Type B pancreatic cell (in vitro differentiated cells): ENCODE data around the gene RNF13. TPM values are rescaled to one million over a fixed set of nuclear protein-coding genes. Genes with fewer than 3 reads are reported as not detected.
A peak's percentile ranks its signal among the peaks of the same experiment; 100 is the strongest.

Experiments
- DNase-seq: peaks from one replicate; pipeline ENCODE4 v3.0.0; 2021; ENCODE audit warnings: mixed read lengths; ENCODE audit not compliant: unreplicated experiment; ENCODE audit errors: extremely low spot score
- H3K27ac Mint-ChIP-seq: 2 replicates; pipeline ENCODE4 v1.8.0; 2021; ENCODE audit warnings: mild to moderate bottlenecking, mixed read lengths
- H3K27me3 Mint-ChIP-seq: 2 replicates; pipeline ENCODE4 v1.8.0; 2021; ENCODE audit warnings: mixed read lengths
- H3K36me3 Mint-ChIP-seq: 2 replicates; pipeline ENCODE4 v1.8.0; 2021; ENCODE audit warnings: mixed read lengths
- H3K4me1 Mint-ChIP-seq: one replicate; pipeline ENCODE4 v1.8.0; 2021; ENCODE audit warnings: mixed read lengths; ENCODE audit not compliant: unreplicated experiment
- H3K4me3 Mint-ChIP-seq: 2 replicates; pipeline ENCODE4 v1.8.0; 2021; ENCODE audit warnings: mild to moderate bottlenecking, mixed read lengths
- H3K9me3 Mint-ChIP-seq: 2 replicates; pipeline ENCODE4 v1.8.0; 2021; ENCODE audit warnings: mixed read lengths
- CTCF ChIP-seq: fragments of 200-600 bp; sonication (generic); conservative IDR thresholded peaks from 2 replicates; pipeline ENCODE4 v1.5.0; 2021; ENCODE audit warnings: antibody characterized with exemption, mild to moderate bottlenecking
- total RNA-seq: library from RNA; stranded (reverse); gene quantifications from 2 replicates; pipeline ENCODE4 v1.2.1, GENCODE V29; 2021; ENCODE audit warnings: low replicate concordance

The RNF13 gene
- total RNA-seq, 1 donor from 2014 or later, result 40.6 TPM

DNA sequence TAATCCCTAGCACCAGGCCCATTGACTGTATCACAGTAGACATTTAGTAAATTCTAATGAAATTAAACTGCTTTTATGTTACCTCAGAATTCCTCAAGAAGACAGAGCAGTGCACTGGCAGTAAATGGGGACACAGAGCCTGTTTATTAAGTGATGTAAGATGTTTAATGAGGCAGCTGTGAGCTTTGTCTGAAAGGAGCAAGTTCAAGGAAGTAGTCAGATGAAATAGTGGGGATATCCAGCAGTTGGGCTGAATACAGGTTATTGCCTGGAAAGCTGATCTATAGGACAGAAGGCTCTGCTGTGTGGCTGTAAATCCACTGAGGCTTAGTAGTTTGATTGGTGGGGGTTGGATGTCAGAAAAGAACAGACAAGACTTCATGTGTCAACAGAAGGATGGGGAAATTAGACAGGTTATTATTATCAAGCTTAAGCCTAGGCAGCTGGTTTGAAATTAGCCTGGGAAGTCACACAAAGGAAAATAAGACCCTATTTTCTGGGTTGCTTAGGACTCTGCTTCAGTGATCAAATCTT lies 95.5 kb downstream of the RNF13 start:
- H3K36me3 Mint-ChIP-seq, result peaks cover 12% of the 10 kb centered on the region
- TF ChIP-seq CTCF, result no peak
- no peaks in the 10 kb centered on the region for H3K9me3 Mint-ChIP-seq
- no peak for DNase-seq
- no peak overlapping the region for H3K4me3 Mint-ChIP-seq
- peak overlapping the region; percentile 42 for H3K27ac Mint-ChIP-seq
- peaks cover 19% of the 10 kb centered on the region for H3K4me1 Mint-ChIP-seq
- H3K27me3 Mint-ChIP-seq, result no peaks in the 10 kb centered on the region

- peaks cover 14% of the 10 kb centered on the region for H3K36me3 Mint-ChIP-seq
- H3K27ac Mint-ChIP-seq, result no peak overlapping the region
- no peak overlapping the region for H3K4me3 Mint-ChIP-seq
- no peaks in the 10 kb centered on the region for H3K9me3 Mint-ChIP-seq
- DNase-seq, result no peak
- H3K27me3 Mint-ChIP-seq, result no peaks in the 10 kb centered on the region
- peaks cover 19% of the 10 kb centered on the region for H3K4me1 Mint-ChIP-seq
- TF ChIP-seq CTCF, result no peak
Measured at GRCh38 chr3:149909923-149910322, 96.9 kb downstream of the RNF13 start.

DNA sequence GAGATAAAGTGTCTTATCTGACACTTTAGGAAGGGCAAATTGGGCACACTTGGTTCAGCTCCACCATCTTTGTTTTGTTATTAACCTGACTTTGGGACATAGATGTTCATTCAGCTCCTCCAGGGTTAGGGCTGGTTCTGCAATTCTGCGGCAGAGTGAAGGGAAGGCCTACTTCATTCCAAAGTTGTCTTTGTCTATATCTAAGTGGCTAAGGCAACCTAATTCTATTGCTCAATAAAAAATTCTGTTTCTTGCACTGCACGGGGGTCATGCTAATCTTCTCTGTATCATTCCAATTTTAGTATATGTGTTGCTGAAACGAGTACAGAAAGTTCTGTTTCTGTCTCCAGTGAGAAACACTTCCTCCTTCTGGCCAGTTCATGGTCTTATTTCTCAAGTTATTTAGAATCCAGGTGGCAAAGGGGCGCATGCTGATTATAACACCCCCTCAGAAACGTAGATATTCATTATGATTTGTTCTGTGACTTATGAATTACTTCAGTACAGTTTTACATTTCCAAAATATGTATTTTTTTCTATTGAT lies 104.2 kb downstream of the RNF13 start:
- Mint-ChIP-seq H3K36me3 (peaks cover 23% of the 10 kb centered on the region), H3K27me3 (no peaks in the 10 kb centered on the region), H3K27ac (no peak overlapping the region), H3K9me3 (no peaks in the 10 kb centered on the region), H3K4me1 (no peaks in the 10 kb centered on the region), H3K4me3 (no peak overlapping the region)
- no peak for DNase-seq
- TF ChIP-seq CTCF, result no peak

- DNase-seq, result no peak
- Mint-ChIP-seq H3K27ac (no peak overlapping the region), H3K27me3 (no peaks in the 10 kb centered on the region), H3K4me3 (no peak overlapping the region), H3K36me3 (peaks cover 26% of the 10 kb centered on the region), H3K4me1 (no peaks in the 10 kb centered on the region), H3K9me3 (no peaks in the 10 kb centered on the region)
- TF ChIP-seq CTCF, result no peak
Measured at GRCh38 chr3:149919509-149919908, 106.5 kb downstream of the RNF13 start.

GRCh38 chr3:149920119-149920518 lies 107.1 kb downstream of the RNF13 start:
- no peak for DNase-seq
- H3K4me1 Mint-ChIP-seq, result no peaks in the 10 kb centered on the region
- H3K9me3 Mint-ChIP-seq, result no peaks in the 10 kb centered on the region
- TF ChIP-seq CTCF, result no peak
- H3K27ac Mint-ChIP-seq, result no peak overlapping the region
- H3K36me3 Mint-ChIP-seq, result peaks cover 26% of the 10 kb centered on the region
- H3K27me3 Mint-ChIP-seq, result no peaks in the 10 kb centered on the region
- no peak overlapping the region for H3K4me3 Mint-ChIP-seq
